Heart right ventricle (tissue), 12 donors: ENCODE results near the gene TUFM. TPM values are rescaled to one million over a fixed set of nuclear protein-coding genes. Genes with fewer than 3 reads are reported as not detected.

Experiments used
- microRNA-seq, 2 donors: library from miRNA; unstranded; fragments of <30 nt; microRNA quantifications; one replicate each; pipeline ENCODE4 v1.2.0, GENCODE V29; 2021
- polyA plus RNA-seq, 2 donors: library from polyadenylated mRNA; stranded (reverse); fragments of 200-250 nt; gene quantifications; one replicate each; pipeline ENCODE4 v1.2.3, GENCODE V29; 2013
- total RNA-seq, 10 donors: library from RNA; stranded (reverse); fragmentation: NEBNext Ultra II Directional in 3 of 10; extraction: Animal tissue kit (Norgen Biotek cat#: 25700) in 3 of 10; gene quantifications; one replicate each; pipeline versions ENCODE4 v1.2.1 to v1.2.4, GENCODE V29; 2021 to 2023
- donor health status: ischemic (EF 13 %, LVEDD 7.1; RV severe dilation, severe dysfunction).
- donor health status: healthy with polysubstance abuse.
- donor health status: DM: no; HTN: yes; CAD: no.
- donor health status: DM: no; HTN: no; CAD: no.
- donor health status: ischemic (EF 25% LVEDD 6.9; RV normal size, moderate dysfunction).
- donor health status: ischemic (EF 25% LVEDD 5.7; RV mildly dilated, moderate dysfunction).
- donor health status: healthy.
- donor health status: nonischemic (EF 11% LVEDD 7.7; RV severe dilation, severe dysfunction).
- donor health status: DM: yes; HTN: yes; CAD: no.
- donor health status: PGD.
- donor health status: ischemic (EF 29% LVEDD 5.4; RV normal size, mild dysfunction).
- donor health status: nonischemic (EF 23%, LVEDD 6.1; RV moderate dilation, normal function).

The TUFM gene
- total and polyA plus RNA-seq, 12 donors = 193 to 362 (median 242) TPM

Small RNA genes lying within 50 kb of the gene (microRNA-seq; reads per million reads assigned to microRNA genes)
- 0 reads per million in 2 donors for gene MIR4721

Other genes starting within 250 kb of the TUFM start
- 1 to 10 TPM in 2 of 10 donors, under 1 TPM in 8; 0.24 to 1.7 (median 0.64) TPM for gene SULT1A2, start 249.3 kb downstream of the TUFM start, total RNA-seq
- gene SULT1A2, start 249.3 kb downstream of the TUFM start, polyA plus RNA-seq = 1 to 10 TPM in 1 of 2 donors, under 1 TPM in 1; 0.28 to 1.2 TPM
- gene SULT1A1, start 236.3 kb downstream of the TUFM start, total RNA-seq = 10 to 100 TPM in 9 of 10 donors, 1 to 10 TPM in 1; 8.3 to 25.3 (median 17.0) TPM
- 10 to 100 TPM in 1 of 2 donors, 1 to 10 TPM in 1; 9.0 to 10.8 TPM for gene SULT1A1, start 236.3 kb downstream of the TUFM start, polyA plus RNA-seq
- gene NPIPB8, start 208.3 kb downstream of the TUFM start, total RNA-seq = under 1 TPM in 1 of 10 donors, not detected in 9; 0.61 TPM
- not detected for gene NPIPB8, start 208.3 kb downstream of the TUFM start, polyA plus RNA-seq
- gene EIF3C, start 134.9 kb downstream of the TUFM start, total RNA-seq = 100 to 1,000 TPM; 256 to 544 (median 401) TPM
- gene EIF3C, start 134.9 kb downstream of the TUFM start, polyA plus RNA-seq = 1,000 to 10,000 TPM in 1 of 2 donors, 100 to 1,000 TPM in 1; 549 to 1,102 TPM
- gene NPIPB9, start 94.6 kb downstream of the TUFM start, total RNA-seq = 1 to 10 TPM in 1 of 10 donors, under 1 TPM in 4, not detected in 5; 0.22 to 1.3 (median 0.59) TPM
- gene NPIPB9, start 94.6 kb downstream of the TUFM start, polyA plus RNA-seq = 1 to 10 TPM in 1 of 2 donors, under 1 TPM in 1; 0.10 to 1.4 TPM
- gene ATXN2L, start 23.3 kb downstream of the TUFM start, total RNA-seq = 10 to 100 TPM; 37.4 to 66.2 (median 45.9) TPM
- gene ATXN2L, start 23.3 kb downstream of the TUFM start, polyA plus RNA-seq = 10 to 100 TPM; 36.0 to 99.9 TPM
- gene SH2B1, start 17.5 kb upstream of the TUFM start, total RNA-seq = 10 to 100 TPM; 30.6 to 54.5 (median 36.6) TPM
- 10 to 100 TPM; 30.2 to 72.1 TPM for gene SH2B1, start 17.5 kb upstream of the TUFM start, polyA plus RNA-seq
- 1 to 10 TPM in 1 of 10 donors, under 1 TPM in 9; 0.13 to 1.0 (median 0.23) TPM for gene ATP2A1, start 32.1 kb upstream of the TUFM start, total RNA-seq
- under 1 TPM; 0.13 to 0.44 TPM for gene ATP2A1, start 32.1 kb upstream of the TUFM start, polyA plus RNA-seq
- gene RABEP2, start 78.9 kb upstream of the TUFM start, total RNA-seq = 10 to 100 TPM; 11.8 to 20.0 (median 15.5) TPM
- 10 to 100 TPM; 18.7 to 47.6 TPM for gene RABEP2, start 78.9 kb upstream of the TUFM start, polyA plus RNA-seq
- under 1 TPM in 1 of 10 donors, not detected in 9; 0.19 TPM for gene CD19, start 85.6 kb upstream of the TUFM start, total RNA-seq
- gene CD19, start 85.6 kb upstream of the TUFM start, polyA plus RNA-seq = under 1 TPM in 1 of 2 donors, not detected in 1; 0.06 TPM
- gene NFATC2IP, start 104.6 kb upstream of the TUFM start, total RNA-seq = 10 to 100 TPM; 13.8 to 22.5 (median 17.0) TPM
- gene NFATC2IP, start 104.6 kb upstream of the TUFM start, polyA plus RNA-seq = 10 to 100 TPM; 15.7 to 24.4 TPM
- gene SPNS1, start 128.4 kb upstream of the TUFM start, total RNA-seq = 10 to 100 TPM; 12.9 to 23.3 (median 17.2) TPM
- gene SPNS1, start 128.4 kb upstream of the TUFM start, polyA plus RNA-seq = 10 to 100 TPM; 42.5 to 44.5 TPM
- 1 to 10 TPM in 6 of 10 donors, under 1 TPM in 4; 0.35 to 6.7 (median 1.6) TPM for gene LAT, start 138.7 kb upstream of the TUFM start, total RNA-seq
- gene LAT, start 138.7 kb upstream of the TUFM start, polyA plus RNA-seq = 1 to 10 TPM; 1.8 to 7.2 TPM